GM23338 (cell line): ENCODE results near the gene AHNAK2. TPM values are rescaled to one million over a fixed set of nuclear protein-coding genes. Genes with fewer than 3 reads are reported as not detected.

Source experiments
- ATAC-seq: fragments of 200-7000 bp; cut with Tn5 transposase; 3 replicates; pipeline ENCODE4 v1.9.1; 2020
- DNase-seq: peaks from one replicate; pipeline ENCODE4 v3.0.0-alpha.2; 2015; ENCODE audit warnings: low spot score
- H2AFZ ChIP-seq: fragments of 200-600 bp; sonication (generic); 2 replicates; pipeline ENCODE4 v1.8.0; 2016; ENCODE audit warnings: antibody characterized with exemption, mild to moderate bottlenecking, moderate library complexity
- H3F3A ChIP-seq: fragments of 200-600 bp; sonication (generic); replicated peaks from 2 replicates; pipeline ENCODE4 v1.8.0; 2017; ENCODE audit warnings: antibody characterized with exemption, mixed run types, low read depth
- H3K27ac ChIP-seq: fragments of 200-600 bp; sonication (generic); 2 replicates; pipeline ENCODE4 v1.6.1; 2016; ENCODE audit warnings: low read depth
- H3K27me3 ChIP-seq: fragments of 200-600 bp; sonication (generic); 2 replicates; pipeline ENCODE4 v1.8.0; 2016; ENCODE audit warnings: mild to moderate bottlenecking, mixed run types, moderate library complexity; ENCODE audit not compliant: insufficient read depth
- H3K36me3 ChIP-seq: fragments of 200-600 bp; sonication (generic); 2 replicates; pipeline ENCODE4 v1.8.0; 2016; ENCODE audit warnings: mild to moderate bottlenecking; ENCODE audit not compliant: insufficient read depth
- H3K4me1 ChIP-seq: fragments of 200-600 bp; sonication (generic); 2 replicates; pipeline ENCODE4 v1.8.0; 2016; ENCODE audit warnings: mild to moderate bottlenecking, moderate library complexity; ENCODE audit not compliant: insufficient read depth
- H3K4me2 ChIP-seq: fragments of 200-600 bp; sonication (generic); 2 replicates; pipeline ENCODE4 v1.7.1; 2017; ENCODE audit warnings: mixed run types
- H3K4me3 ChIP-seq: fragments of 200-600 bp; sonication (generic); 2 replicates; pipeline ENCODE4 v1.6.1; 2016; ENCODE audit warnings: mixed run types
- H3K79me2 ChIP-seq: fragments of 200-600 bp; sonication (generic); replicated peaks from 2 replicates; pipeline ENCODE4 v1.8.0; 2017; ENCODE audit warnings: mild to moderate bottlenecking; ENCODE audit not compliant: insufficient read depth
- H3K9me2 ChIP-seq: fragments of 200-600 bp; sonication (generic); 2 replicates; pipeline ENCODE4 v1.8.0; 2017; ENCODE audit not compliant: insufficient read depth
- H4K20me1 ChIP-seq: fragments of 200-600 bp; sonication (generic); replicated peaks from 2 replicates; pipeline ENCODE4 v1.8.0; 2017; ENCODE audit warnings: mild to moderate bottlenecking; ENCODE audit not compliant: insufficient read depth
- H3K27ac Mint-ChIP-seq: 2 replicates; pipeline ENCODE4 v1.8.0; 2020; ENCODE audit warnings: inconsistent platforms, mild to moderate bottlenecking, moderate library complexity, mixed read lengths
- H3K27me3 Mint-ChIP-seq: 3 replicates; pipeline ENCODE4 v1.8.0; 2022; ENCODE audit warnings: low read depth, mild to moderate bottlenecking, moderate library complexity, mixed read lengths, inconsistent platforms; ENCODE audit not compliant: insufficient read depth, poor library complexity
- H3K36me3 Mint-ChIP-seq: 3 replicates; pipeline ENCODE4 v1.8.0; 2021; ENCODE audit warnings: low read depth, mild to moderate bottlenecking, inconsistent platforms, moderate library complexity, mixed read lengths
- H3K4me1 Mint-ChIP-seq: 3 replicates; pipeline ENCODE4 v1.8.0; 2020; ENCODE audit warnings: mild to moderate bottlenecking, inconsistent platforms, mixed read lengths
- H3K4me3 Mint-ChIP-seq: 3 replicates; pipeline ENCODE4 v1.8.0; 2021; ENCODE audit warnings: moderate library complexity, mild to moderate bottlenecking, inconsistent platforms, mixed read lengths
- H3K9me3 Mint-ChIP-seq: 3 replicates; pipeline ENCODE4 v1.8.0; 2020; ENCODE audit warnings: moderate library complexity, mild to moderate bottlenecking, inconsistent platforms, mixed read lengths
- CREB1 ChIP-seq: fragments of 250-450 bp; sonication (Bioruptor Pico); IDR thresholded peaks from 2 replicates; pipeline ENCODE4 v1.5.0; 2020; ENCODE audit warnings: low read depth, mild to moderate bottlenecking, moderate library complexity
- CTCF ChIP-seq, 2 experiments: fragments of 200-600 bp in 1 of 2; sonication (generic) in 1 of 2; conservative IDR thresholded peaks; 2 replicates each; pipeline versions ENCODE4 v1.5.1 to v1.6.1; 2016 to 2017; ENCODE audit warnings: antibody characterized with exemption in 2 of 2, low read depth in 2 of 2, mild to moderate bottlenecking in 2 of 2, moderate library complexity in 1 of 2
- EZH2 ChIP-seq: fragments of 200-600 bp; sonication (generic); IDR thresholded peaks from one replicate; pipeline ENCODE4 v1.8.0; 2017; ENCODE audit warnings: antibody characterized with exemption, mild to moderate bottlenecking, low read depth; ENCODE audit not compliant: unreplicated experiment
- EZH2phosphoT487 ChIP-seq: fragments of 200-600 bp; sonication (generic); IDR thresholded peaks from one replicate; pipeline ENCODE4 v1.8.1; 2018; ENCODE audit warnings: antibody characterized with exemption; ENCODE audit not compliant: unreplicated experiment
- JUNB ChIP-seq: IDR thresholded peaks from one replicate; pipeline ENCODE4 v1.6.1; 2016; ENCODE audit warnings: antibody characterized with exemption; ENCODE audit not compliant: unreplicated experiment
- NANOG ChIP-seq: IDR thresholded peaks from 2 replicates; pipeline ENCODE4 v1.6.1; 2016; ENCODE audit warnings: antibody characterized with exemption, borderline replicate concordance
- POLR2AphosphoS5 ChIP-seq: IDR thresholded peaks from 2 replicates; pipeline ENCODE4 v1.6.1; 2016; ENCODE audit warnings: antibody characterized with exemption, low read depth
- REST ChIP-seq: IDR thresholded peaks from one replicate; pipeline ENCODE4 v1.6.1; 2018; ENCODE audit warnings: antibody characterized with exemption; ENCODE audit not compliant: unreplicated experiment
- STAT1 ChIP-seq: IDR thresholded peaks from one replicate; pipeline ENCODE4 v1.6.1; 2016; ENCODE audit warnings: antibody characterized with exemption; ENCODE audit not compliant: unreplicated experiment
- ZNF114 ChIP-seq: fragments of 250-450 bp; sonication (Bioruptor Pico); IDR thresholded peaks from 2 replicates; pipeline ENCODE4 v1.5.0; 2020; ENCODE audit warnings: mild to moderate bottlenecking, moderate library complexity
- ZNF331 ChIP-seq: fragments of 250-450 bp; sonication (Bioruptor Pico); IDR thresholded peaks from 2 replicates; pipeline ENCODE4 v1.5.0; 2020; ENCODE audit warnings: low read depth, mild to moderate bottlenecking, moderate library complexity
- polyA plus RNA-seq: library from polyadenylated mRNA; unstranded; fragments of >200 nt; fragmentation: Nextera tagmentation; extraction: Ambion mirVana; gene quantifications from 2 replicates; pipeline ENCODE4 v1.2.1, GENCODE V29; 2016
- total RNA-seq: library from RNA; depleted of rRNA; stranded (reverse); fragments of >200 nt; shearing (Covaris generic); gene quantifications from 2 replicates; pipeline ENCODE4 v1.2.3, GENCODE V29; 2014

The AHNAK2 gene
- total and polyA plus RNA-seq, 2 experiments from 2014 or later: 1.1 to 2.6 TPM

- TF ChIP-seq POLR2AphosphoS5 (no peak), EZH2 (no peak), ZNF114 (CRISPR knock-in tag) (no peak), CTCF (conservative IDR thresholded peaks at IDR 0.05; ENCODE audit: low read depth in 2 of 2) (no peak), EZH2phosphoT487 (no peak)
Observed at GRCh38 chr14:105025429-105025828, 47.3 kb upstream of the AHNAK2 start (continued).

- ATAC-seq (no peak), DNase-seq (no peak)
- peaks cover 14% of the 10 kb centered on the region for H3K4me1 ChIP-seq
- H3K4me3 ChIP-seq: no peak overlapping the region
- peaks cover 18% of the 10 kb centered on the region for H3K27me3 Mint-ChIP-seq
- H3K4me2 ChIP-seq: no peak overlapping the region
- no peak overlapping the region for H2AFZ ChIP-seq
- H3K27me3 ChIP-seq: no peaks in the 10 kb centered on the region
- H3K4me1 Mint-ChIP-seq: peaks cover 28% of the 10 kb centered on the region
- no peaks in the 10 kb centered on the region for H3K9me3 Mint-ChIP-seq
- TF ChIP-seq ZNF114 (CRISPR knock-in tag) (no peak), NANOG (no peak), ZNF331 (CRISPR knock-in tag) (no peak), JUNB (no peak), CTCF (conservative IDR thresholded peaks at IDR 0.05; ENCODE audit: low read depth in 2 of 2) (no peak), POLR2AphosphoS5 (no peak), CREB1 (CRISPR knock-in tag) (no peak), STAT1 (no peak), EZH2phosphoT487 (no peak), EZH2 (no peak), REST (no peak)
- H3K27ac ChIP-seq: no peak overlapping the region
- H3K9me2 ChIP-seq: no peaks in the 10 kb centered on the region
- H3F3A ChIP-seq: peaks cover 5% of the 10 kb centered on the region; the same call in 1 of the 2 replicates
- H3K79me2 ChIP-seq: peaks cover 32% of the 10 kb centered on the region
- no peaks in the 10 kb centered on the region for H3K36me3 ChIP-seq
- peaks cover 11% of the 10 kb centered on the region for H3K36me3 Mint-ChIP-seq
- no peak overlapping the region for H3K4me3 Mint-ChIP-seq
- H3K27ac Mint-ChIP-seq: no peak overlapping the region
- peaks cover 16% of the 10 kb centered on the region for H4K20me1 ChIP-seq
Observed at GRCh38 chr14:105023791-105024480, 45.8 kb upstream of the AHNAK2 start.
